ENCODE data around the gene CAMK4.
A peak's percentile ranks its signal among the peaks of the same experiment; 100 is the strongest.

CAMK4 gene

DNA sequence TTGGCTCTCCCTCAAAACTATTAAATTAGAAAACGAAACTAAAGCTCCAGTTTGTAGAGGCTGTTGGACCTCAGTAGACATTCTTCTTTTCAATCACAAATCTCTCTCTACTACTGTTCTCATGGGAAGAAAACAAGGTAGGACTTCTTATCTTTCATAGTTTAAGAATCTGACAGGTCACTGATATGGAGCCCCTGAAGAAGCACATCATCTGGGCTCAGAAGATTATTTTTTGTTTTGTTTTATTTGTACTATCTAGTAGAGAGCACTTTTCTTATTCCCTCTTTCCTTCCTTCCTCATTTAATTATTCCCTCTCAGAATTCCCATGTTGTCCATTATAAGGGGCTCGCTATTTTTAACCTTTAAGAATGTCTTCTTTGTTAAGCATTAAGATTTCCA lies 261.9 kb downstream of the CAMK4 start:
- no peak for DNase-seq (ENCODE audit: low read depth, low spot score)

DNA sequence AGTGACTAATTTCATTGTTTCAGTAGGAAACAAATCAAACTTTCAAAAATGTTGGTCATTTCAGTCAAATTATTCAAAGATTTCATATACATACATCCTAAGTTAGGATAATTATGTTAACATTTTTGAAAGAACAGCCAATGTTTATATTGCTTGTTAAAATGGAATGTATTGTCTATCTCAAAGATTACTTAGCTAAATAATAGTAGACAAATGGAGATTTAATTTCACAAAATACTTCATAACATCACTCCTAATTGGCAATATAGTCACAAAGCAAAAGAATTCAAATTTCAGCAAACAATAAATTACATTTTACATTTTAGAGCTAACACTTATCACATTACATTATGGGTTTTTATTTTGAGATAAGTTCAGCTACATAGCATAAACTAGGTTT lies 262.7 kb downstream of the CAMK4 start:
- DNase-seq (ENCODE audit: low read depth, low spot score) = no peak

DNA sequence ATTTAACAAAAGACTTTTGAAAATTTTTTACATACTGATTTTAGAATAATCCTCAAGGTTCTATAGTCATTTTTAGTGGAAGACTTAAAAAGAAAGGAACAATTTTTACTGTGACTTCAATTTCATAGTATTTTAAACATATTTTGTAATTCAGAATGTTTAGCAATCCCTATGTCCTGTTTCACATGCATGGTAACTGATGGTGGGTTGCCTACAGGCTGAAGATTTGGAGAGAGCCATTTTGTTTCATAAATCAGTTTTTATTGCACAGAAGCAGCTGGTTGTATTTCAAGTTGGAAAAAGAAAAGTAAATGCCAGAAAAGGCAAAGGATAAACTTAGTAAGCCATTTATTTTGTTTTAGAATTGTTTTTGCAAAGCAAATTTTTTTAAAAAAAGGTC lies 264.2 kb downstream of the CAMK4 start:
- no peak for DNase-seq (ENCODE audit: low read depth, low spot score)

DNA sequence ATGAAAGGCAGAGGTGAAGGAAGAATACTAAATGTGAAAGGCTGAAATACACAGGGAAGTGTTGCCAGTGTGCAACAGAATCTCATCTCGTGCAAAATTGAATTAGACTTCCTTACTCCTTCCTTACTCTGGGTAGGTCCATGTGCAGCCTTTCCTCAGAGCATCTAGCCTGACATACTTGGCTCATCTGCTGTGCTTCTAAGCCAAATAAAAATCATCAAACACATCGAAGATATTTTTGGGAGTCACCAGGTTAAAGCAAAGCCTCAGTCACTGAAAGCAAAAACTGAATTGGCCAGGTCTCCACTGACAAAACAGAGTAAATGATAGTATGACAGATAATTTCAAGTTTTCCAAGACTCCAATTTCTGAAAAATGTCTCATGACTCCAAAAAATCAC lies 268.8 kb downstream of the CAMK4 start:
- DNase-seq (ENCODE audit: low read depth, low spot score) = no peak

DNA sequence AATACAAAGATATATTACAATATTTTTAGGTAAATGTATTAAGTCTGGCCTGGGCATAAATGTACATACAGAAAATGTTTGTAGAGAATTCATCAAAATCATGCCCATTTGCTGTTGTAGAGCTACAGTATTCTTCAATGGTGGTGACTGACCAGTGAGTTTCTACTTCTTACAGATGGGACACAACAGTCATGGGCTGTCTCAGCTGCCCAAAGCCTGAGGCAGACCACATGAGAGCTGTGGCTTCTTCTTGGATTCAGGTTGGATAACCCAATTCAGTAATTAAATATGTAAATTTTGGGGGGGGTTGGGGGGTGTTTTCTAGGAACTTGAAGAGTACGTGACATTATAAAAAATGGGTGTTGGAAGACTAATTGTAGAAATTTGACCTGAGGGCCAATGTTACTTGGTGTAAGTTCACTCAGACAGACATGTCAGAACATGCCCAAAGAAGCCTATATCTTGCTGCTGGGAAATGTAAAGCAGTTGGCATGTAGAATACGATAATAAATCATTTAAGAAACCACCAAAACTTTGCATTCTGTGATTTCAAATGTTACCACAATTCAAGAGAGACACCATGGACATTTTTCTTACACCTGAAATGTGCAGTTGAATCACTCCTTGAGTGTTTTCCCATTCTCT lies 270.3 kb downstream of the CAMK4 start:
- no peak for DNase-seq (ENCODE audit: low read depth, low spot score)

DNA sequence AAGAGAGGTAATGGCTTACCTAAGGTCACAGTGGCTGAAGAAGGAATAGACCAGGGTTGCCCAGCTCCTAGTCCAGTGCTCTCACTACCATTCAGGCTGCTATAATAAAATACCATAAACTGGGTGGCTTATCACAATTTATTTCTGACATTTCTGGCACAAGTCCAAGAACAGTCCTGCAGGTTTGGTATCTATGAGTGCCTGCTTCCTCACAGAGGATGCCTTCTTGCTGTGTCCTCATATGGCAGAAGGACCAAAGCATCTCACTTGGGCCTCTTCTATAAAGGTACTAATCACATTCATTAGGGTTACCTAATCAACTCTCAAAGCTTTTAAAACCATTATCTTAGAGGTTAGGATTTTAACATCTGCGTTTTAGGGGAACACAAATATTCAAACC lies 271.0 kb downstream of the CAMK4 start:
- DNase-seq (ENCODE audit: low read depth, low spot score) = no peak

DNA sequence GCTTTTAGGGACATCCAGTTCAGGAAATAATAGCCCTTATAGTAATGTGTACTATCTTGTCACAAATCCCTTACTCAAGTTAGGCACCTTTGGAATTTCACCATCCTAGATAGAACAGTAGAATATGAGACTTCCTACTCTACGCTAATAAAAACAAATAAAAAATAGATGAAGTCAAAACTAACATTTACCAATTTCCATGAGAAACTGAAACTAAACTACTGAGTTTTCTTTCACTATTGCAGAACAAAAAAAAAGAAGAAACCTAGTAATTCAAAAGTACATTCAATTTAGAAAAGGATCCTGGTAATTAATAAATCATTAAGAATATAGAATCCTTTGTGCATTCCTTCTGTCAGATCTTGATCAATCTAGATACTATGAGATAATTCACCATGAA lies 274.2 kb downstream of the CAMK4 start:
- no peak for DNase-seq (ENCODE audit: low read depth, low spot score)

DNA sequence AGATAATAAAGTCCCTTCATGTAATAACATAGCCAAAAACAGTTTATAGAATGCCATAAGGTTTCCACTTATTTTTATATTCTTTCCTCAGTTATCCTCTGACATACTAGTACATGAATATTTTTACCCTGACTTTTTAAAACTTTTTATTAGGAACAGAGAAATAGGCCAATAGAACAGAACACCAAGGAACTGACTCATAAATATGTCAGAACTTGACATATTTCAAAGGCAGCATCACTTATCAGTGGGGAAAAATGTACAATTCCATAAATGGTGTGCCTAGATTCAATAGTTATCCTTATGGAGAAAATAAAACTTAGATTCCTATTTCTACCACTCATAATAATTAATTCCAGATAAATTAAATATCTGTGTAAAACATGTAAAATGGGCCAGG lies 278.8 kb downstream of the CAMK4 start:
- DNase-seq (ENCODE audit: low read depth, low spot score) = no peak

DNA sequence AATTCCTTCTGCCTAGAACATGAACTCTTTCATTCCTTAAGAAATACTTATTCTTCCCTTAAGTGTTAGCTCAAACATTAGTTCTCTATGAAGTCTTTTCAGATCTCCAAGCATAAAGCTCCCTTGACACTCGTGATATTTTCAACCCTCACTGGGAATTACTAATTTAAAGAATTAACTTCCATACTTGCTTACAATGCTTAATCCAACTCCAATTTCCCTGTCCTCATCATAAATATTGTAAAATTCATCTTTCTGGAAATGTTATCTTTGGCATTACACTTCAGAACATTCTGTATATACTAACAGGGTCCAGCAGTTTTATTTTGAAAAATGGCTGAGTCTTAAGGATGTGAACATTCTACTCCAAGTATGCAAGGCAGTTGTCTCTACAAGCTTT lies 280.9 kb downstream of the CAMK4 start:
- DNase-seq (ENCODE audit: low read depth, low spot score) = no peak

DNA sequence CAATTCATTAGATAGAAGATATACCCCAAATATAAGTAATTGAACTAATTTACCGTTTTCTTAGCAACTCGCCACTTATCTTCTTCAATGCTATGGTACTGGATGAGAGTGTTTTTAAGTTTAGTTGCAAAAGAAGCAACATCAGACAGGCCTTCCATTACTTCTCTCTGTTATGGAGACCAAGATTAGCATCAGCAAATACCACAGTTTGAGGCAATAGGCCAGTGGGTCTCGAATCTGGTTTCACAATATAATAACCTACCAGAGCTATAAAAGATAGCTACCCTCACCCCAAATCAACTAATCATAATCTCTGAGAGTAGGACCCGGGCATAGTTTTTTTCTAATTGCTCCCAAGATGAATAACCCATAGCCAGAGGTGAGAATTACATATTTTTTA lies 283.1 kb downstream of the CAMK4 start:
- no peak for DNase-seq (ENCODE audit: low read depth, low spot score)

DNA sequence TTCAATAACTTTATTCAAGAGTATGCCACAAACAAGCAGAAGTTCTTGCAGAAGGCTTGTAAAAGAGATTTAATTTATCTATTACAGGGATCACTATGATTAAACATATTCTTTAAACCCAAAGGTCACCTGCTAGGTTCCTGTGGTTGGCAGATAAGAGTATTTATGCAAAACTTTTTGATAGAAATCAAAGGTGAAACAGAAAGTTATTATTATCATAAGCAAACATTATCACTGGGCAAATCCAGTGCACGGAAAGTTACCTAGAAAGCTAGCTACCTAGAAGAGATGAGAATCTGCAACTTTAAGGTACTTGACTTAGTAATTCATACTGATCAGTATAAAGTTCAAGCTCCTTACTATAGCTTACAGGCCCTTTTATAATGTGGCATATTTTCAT lies 284.9 kb downstream of the CAMK4 start:
- DNase-seq (ENCODE audit: low read depth, low spot score) = no peak

DNA sequence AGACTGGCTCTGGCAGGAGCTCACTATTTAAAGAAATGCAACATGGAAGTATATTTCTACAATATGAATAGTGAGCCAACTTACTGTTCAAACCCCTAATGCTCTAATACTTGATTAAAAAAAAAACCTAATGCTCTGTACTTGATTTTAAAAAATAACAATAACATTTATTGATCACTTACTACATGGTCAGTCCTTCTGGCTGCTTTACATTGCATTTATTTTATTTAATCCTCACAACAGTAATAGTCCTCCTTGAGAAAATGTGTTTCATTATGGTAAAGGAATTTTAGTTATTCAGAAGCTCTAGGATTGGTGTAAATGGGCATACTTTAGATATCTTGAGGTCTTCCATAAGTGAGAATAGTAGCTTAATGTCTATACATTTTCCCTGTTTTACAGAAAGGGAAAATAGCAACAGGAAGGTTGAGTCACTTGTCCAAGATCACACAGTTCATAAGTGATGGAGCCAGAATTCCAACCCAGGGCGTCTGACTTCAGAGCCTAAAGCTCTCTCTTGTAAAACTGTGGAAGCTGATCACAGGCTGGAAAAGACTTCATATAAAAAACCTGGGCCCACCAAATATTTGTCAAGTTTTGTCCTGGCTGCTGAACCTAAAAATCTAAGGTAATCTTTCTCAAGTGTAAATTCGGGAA lies 287.1 kb downstream of the CAMK4 start:
- DNase-seq (ENCODE audit: low read depth, low spot score) = no peak

DNA sequence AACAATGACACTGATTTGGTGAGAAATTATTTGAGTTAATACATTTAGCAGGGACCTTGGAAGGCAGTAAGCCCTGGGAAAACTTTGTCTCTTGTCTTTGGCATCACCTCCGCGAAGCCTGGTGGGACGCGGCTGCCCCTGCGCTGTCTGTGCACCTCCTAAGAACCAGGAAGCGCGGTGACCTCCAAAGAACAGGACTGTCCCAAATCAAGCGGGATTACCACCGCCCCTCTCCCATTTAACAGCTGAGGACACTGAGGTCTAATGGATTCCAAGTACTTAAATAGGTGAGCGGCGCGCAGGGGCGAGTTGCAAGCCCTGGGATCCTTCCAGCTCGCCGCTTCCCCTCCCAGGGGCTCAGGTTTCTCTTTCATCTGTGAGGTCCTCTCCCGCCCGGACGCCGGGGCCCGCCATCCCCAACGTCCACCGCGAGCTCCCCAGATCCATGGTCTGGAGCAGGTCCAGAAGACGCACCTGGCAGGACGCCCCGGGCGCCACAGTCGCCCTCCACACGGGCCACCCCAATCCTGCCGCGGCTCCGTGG lies 287.7 kb downstream of the CAMK4 start:
- DNase-seq (ENCODE audit: low read depth, low spot score) = no peak

DNA sequence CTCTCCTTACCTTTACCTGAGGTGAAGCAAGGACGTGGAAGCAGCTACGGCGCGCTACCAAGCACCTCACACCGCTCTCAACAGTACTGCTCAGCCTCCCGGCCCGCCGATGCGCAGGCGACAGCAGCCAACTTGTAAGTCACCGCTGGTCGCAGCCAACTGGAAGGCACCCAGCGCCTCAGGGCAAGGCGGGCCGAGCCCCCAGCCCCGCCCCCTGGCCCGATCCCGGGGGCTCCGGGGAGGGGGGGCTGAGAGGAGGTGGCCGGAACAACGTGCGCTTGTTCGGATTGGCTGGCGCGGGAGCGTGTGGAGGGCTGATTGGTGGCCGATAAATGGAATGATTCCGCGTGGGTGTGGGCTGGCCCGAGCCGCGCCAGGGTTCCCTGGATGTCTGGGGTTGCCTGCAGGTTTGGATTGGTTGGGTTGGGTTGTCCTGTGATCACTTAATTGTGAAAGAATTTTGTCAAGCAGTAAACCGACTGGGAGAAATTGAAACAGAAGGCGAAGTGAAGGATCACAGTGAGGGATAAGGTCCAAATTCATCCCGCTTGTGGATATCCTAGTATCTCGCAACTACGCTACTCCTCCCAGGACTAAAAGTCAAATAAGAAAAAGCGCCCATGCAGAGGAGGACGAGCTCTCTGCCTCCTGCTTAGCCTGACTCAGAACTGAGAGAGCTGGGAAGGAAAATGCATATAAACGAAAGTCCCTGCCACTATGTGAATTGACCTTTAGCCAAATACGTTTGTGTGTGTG lies 288.4 kb downstream of the CAMK4 start, which contains the start of gene STARD4:
TSS of gene STARD4 (minus strand) at position 161 of the 756 bp plus-strand sequence. CDS start 5,102 bp downstream, outside the sequence.
- peak; percentile 82 for DNase-seq (ENCODE audit: low read depth, low spot score)

DNA sequence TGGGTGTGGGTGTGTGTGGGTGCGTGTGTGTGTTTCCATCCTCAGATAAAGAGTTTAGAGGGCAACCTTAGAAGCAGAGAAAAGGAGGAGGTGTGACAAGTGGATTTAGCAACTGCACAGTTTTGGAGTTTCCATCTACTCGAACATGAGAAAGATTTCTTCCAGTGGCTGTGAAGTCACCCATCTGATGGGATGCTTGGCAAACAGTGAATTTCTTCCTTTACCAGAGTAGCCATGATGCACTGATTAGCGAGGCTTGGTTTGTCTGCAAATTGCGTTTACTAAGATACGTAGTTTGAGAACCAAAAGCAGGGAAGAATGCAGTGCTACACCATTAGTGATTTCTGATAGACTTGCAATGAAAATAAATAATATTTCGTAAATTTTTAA lies 288.9 kb downstream of the CAMK4 start:
- DNase-seq (ENCODE audit: low read depth, low spot score) = no peak

DNA sequence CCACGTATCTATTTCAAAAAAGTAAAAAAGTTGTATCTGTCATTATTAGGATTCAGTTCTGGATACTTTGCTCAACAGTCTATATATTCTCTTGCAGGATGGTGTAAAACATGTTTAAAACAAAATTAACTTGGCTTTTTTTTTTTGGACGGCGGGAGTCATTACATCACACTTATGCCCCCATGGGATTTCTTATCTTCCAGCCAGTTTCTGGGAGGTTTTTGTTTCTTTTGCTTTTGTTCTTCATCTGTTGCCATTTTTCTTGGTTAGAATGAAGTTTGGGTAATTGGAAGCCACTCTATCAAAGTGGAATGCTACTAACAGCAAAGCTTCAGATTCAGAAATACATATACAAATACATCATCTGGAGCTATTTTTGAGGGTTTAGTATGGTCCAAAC lies 289.9 kb downstream of the CAMK4 start:
- DNase-seq (ENCODE audit: low read depth, low spot score) = no peak

DNA sequence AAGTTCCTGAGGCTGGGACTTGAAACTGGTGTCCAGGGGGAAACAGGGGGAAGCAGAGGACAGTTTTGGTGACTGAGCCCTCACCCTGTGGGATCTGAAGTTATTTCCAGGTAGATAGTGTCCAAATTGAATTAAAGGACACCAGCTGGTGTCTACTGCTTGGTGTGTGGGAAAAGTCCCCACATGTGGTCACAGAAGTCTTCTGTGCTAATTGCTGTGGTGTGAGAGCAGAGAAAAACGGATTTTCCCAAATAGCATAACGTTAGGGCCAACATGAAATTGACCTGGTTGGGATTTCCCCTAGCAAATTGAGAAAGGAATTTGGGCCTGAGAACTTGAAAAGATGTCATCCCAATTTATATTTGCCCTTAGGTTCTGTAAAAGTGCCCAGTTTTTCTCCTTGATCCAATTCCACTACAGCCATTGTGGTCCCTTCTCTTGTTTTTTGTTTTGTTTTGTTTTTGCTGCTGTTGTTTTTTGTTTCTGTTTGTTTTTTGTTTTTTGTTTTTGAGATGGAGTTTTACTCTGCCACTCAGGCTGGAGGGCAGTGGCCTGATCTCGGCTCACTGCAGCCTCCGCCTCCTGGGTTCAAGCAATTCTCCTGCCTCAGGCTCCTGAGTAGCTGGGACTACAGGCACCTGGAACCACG lies 293.8 kb downstream of the CAMK4 start:
- no peak for DNase-seq (ENCODE audit: low read depth, low spot score)

DNA sequence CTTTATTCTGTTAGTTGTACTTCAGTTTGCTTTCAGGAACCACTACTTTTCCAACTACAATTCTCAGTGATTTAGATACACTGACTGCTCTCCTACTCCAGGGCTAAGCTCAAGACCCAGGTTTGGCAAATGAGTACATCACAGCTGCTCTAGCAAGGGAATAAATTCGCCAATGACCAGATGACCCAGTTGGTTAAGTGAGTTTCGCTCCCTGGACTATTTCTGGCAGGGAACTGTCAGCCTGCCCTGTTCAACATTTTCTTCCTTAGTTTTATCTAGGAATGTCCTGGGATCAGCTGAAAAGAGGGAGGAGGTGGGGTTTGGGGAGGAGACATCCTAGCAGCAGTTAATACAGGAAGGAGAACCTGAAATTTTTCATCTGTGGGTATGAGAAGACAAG lies 294.6 kb downstream of the CAMK4 start:
- no peak for DNase-seq (ENCODE audit: low read depth, low spot score)

DNA sequence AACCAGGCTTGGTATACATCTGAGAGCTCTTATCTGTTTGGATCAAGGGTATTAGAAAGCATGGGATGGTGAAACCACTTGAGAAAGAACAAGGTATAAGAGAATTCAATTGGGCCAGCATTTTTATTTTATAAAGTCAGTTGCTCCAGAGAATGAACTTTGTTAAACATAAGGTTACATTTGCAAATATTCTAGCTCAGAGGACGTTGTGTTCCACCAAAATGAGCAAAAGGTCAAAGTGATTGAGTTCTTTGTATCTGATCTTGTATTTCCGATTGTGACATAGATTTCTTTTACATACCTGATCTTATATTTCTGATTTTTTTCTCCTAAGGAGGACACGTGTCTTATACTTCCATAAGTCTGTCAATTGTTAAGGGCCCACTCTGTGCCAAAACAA lies 296.7 kb downstream of the CAMK4 start:
- DNase-seq (ENCODE audit: low read depth, low spot score) = no peak

DNA sequence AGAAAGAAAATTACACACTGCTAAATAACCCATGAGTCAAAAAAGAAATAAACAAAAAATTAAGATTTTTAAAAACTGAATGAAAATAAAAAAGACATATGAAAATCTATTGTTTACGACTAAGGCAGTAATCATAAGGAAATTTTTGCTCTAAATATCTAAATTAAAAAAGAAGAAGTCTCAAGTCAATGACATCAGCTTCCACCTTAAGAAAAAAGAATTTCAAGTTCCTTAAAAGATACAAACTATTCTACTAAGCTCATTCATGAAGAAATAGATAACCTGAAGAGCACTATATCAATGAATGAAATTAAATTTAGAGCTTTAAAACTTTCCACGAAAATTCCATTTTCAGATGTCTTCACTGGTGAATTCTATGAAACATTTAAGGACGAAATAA lies 303.9 kb downstream of the CAMK4 start:
- no peak for DNase-seq (ENCODE audit: low read depth, low spot score)

DNA sequence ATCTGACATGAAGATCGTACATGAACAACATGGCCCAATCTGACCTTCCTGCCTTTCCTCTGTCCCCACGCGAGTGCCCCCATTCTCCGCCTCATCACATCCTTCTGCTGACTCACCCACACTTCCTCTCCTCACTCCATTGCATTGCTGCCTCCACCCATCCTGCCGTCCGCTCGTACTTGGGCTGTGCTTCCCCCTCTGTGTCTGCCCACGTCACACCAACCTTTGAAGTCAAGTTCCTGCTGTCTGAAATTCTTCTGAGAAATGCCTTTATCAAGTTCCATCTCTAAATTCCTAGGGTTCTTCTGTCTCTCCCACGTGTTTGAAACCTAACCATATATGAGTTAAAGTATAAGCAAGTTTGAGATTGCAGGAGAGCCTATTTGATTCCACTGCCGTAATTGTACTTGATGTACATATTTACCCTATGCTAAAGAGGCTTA lies 306.1 kb downstream of the CAMK4 start:
- no peak for DNase-seq (ENCODE audit: low read depth, low spot score)
